BLaER1 (cell line): ENCODE measurements around the gene SEC14L5.
A peak's percentile ranks its signal among the peaks of the same experiment; 100 is the strongest.

ENCODE experiments used
- H3K27ac ChIP-seq: shearing (Covaris generic); formaldehyde crosslinking; 2 replicates; pipeline ENCODE4 v1.8.1; 2022
- H3K27me3 ChIP-seq: shearing (Covaris generic); formaldehyde crosslinking; 2 replicates; pipeline ENCODE4 v1.8.1; 2022
- H3K36me3 ChIP-seq: shearing (Covaris generic); formaldehyde crosslinking; 2 replicates; pipeline ENCODE4 v1.8.1; 2022
- H3K4me1 ChIP-seq: shearing (Covaris generic); formaldehyde crosslinking; 2 replicates; pipeline ENCODE4 v1.8.1; 2022
- H3K4me2 ChIP-seq: shearing (Covaris generic); formaldehyde crosslinking; 2 replicates; pipeline ENCODE4 v1.8.1; 2022
- H3K4me3 ChIP-seq: shearing (Covaris generic); formaldehyde crosslinking; 2 replicates; pipeline ENCODE4 v1.8.1; 2022
- H3K9ac ChIP-seq: shearing (Covaris generic); formaldehyde crosslinking; 2 replicates; pipeline ENCODE4 v1.8.1; 2022
- H3K9me3 ChIP-seq: shearing (Covaris generic); formaldehyde crosslinking; 2 replicates; pipeline ENCODE4 v1.8.1; 2022
- H4K20me1 ChIP-seq: shearing (Covaris generic); formaldehyde crosslinking; 2 replicates; pipeline ENCODE4 v1.8.1; 2022
- Cebpa-rat ChIP-seq: shearing (Covaris generic); IDR thresholded peaks from 2 replicates; pipeline ENCODE4 v1.8.1; 2022

SEC14L5 gene

GRCh38 chr16:5018793-5019192 is 60.7 kb downstream of the SEC14L5 start:
- H4K20me1 ChIP-seq = no peaks in the 10 kb centered on the region
- no peak overlapping the region for H3K9ac ChIP-seq
- H3K4me2 ChIP-seq = no peak overlapping the region
- H3K27me3 ChIP-seq = no peaks in the 10 kb centered on the region
- no peak overlapping the region for H3K4me3 ChIP-seq
- H3K9me3 ChIP-seq = no peaks in the 10 kb centered on the region
- peaks cover 13% of the 10 kb centered on the region for H3K4me1 ChIP-seq
- H3K27ac ChIP-seq = no peak overlapping the region
- TF ChIP-seq Cebpa-rat = no peak
- H3K36me3 ChIP-seq = no peaks in the 10 kb centered on the region

- Histone ChIP-seq H3K27ac (no peak overlapping the region), H3K9me3 (no peaks in the 10 kb centered on the region), H3K36me3 (no peaks in the 10 kb centered on the region), H3K4me1 (peaks cover 13% of the 10 kb centered on the region), H3K4me3 (no peak overlapping the region), H3K27me3 (no peaks in the 10 kb centered on the region), H3K4me2 (no peak overlapping the region), H4K20me1 (no peaks in the 10 kb centered on the region), H3K9ac (no peak overlapping the region)
- no peak for TF ChIP-seq Cebpa-rat
Observed at GRCh38 chr16:5019775-5020174, 61.6 kb downstream of the SEC14L5 start.

GRCh38 chr16:5020551-5020950 is 62.4 kb downstream of the SEC14L5 start:
- Histone ChIP-seq H3K4me3 (no peak overlapping the region), H3K36me3 (no peaks in the 10 kb centered on the region), H3K27ac (no peak overlapping the region), H4K20me1 (no peaks in the 10 kb centered on the region), H3K9me3 (no peaks in the 10 kb centered on the region), H3K4me2 (peak overlapping the region; percentile 65), H3K4me1 (peaks cover 13% of the 10 kb centered on the region), H3K27me3 (no peaks in the 10 kb centered on the region), H3K9ac (no peak overlapping the region)
- TF ChIP-seq Cebpa-rat = no peak

GRCh38 chr16:5022521-5022920 is 64.4 kb downstream of the SEC14L5 start:
- H3K36me3 ChIP-seq = peaks cover 3% of the 10 kb centered on the region; the same call in 1 of the 2 replicates
- TF ChIP-seq Cebpa-rat = no peak
- no peak overlapping the region for H3K4me2 ChIP-seq
- no peaks in the 10 kb centered on the region for H4K20me1 ChIP-seq
- H3K27ac ChIP-seq = no peak overlapping the region
- H3K9ac ChIP-seq = no peak overlapping the region
- H3K4me1 ChIP-seq = peaks cover 13% of the 10 kb centered on the region
- no peaks in the 10 kb centered on the region for H3K9me3 ChIP-seq
- no peak overlapping the region for H3K4me3 ChIP-seq
- H3K27me3 ChIP-seq = no peaks in the 10 kb centered on the region

GRCh38 chr16:5024632-5025031 is 66.5 kb downstream of the SEC14L5 start:
- Histone ChIP-seq H3K27ac (no peak overlapping the region), H3K36me3 (peaks cover 16% of the 10 kb centered on the region; the same call in 1 of the 2 replicates)
- TF ChIP-seq Cebpa-rat = no peak

GRCh38 chr16:5025171-5025632 is 67.1 kb downstream of the SEC14L5 start:
- no peaks in the 10 kb centered on the region for H3K9me3 ChIP-seq
- no peak overlapping the region for H3K9ac ChIP-seq
- H4K20me1 ChIP-seq = no peaks in the 10 kb centered on the region
- H3K4me2 ChIP-seq = no peak overlapping the region
- no peak for TF ChIP-seq Cebpa-rat
- peaks cover 20% of the 10 kb centered on the region for H3K36me3 ChIP-seq
- peaks cover 11% of the 10 kb centered on the region for H3K4me1 ChIP-seq
- no peaks in the 10 kb centered on the region for H3K27me3 ChIP-seq
- no peak overlapping the region for H3K4me3 ChIP-seq
- H3K27ac ChIP-seq = no peak overlapping the region

More at GRCh38 chr16:5024632-5025031, 66.5 kb downstream of the SEC14L5 start:
- no peaks in the 10 kb centered on the region for H3K9me3 ChIP-seq
- peaks cover 13% of the 10 kb centered on the region for H3K4me1 ChIP-seq
- H3K27me3 ChIP-seq = no peaks in the 10 kb centered on the region
- no peak overlapping the region for H3K9ac ChIP-seq
- H3K4me2 ChIP-seq = no peak overlapping the region
- H4K20me1 ChIP-seq = no peaks in the 10 kb centered on the region
- no peak overlapping the region for H3K4me3 ChIP-seq

GRCh38 chr16:5026664-5027063 is 68.5 kb downstream of the SEC14L5 start:
- H3K27ac ChIP-seq = no peak overlapping the region
- TF ChIP-seq Cebpa-rat = no peak

GRCh38 chr16:5027086-5027485 is 69.0 kb downstream of the SEC14L5 start:
- Histone ChIP-seq H3K27ac (no peak overlapping the region), H3K36me3 (peaks cover 24% of the 10 kb centered on the region), H3K27me3 (no peaks in the 10 kb centered on the region), H4K20me1 (no peaks in the 10 kb centered on the region), H3K4me3 (no peak overlapping the region), H3K9ac (no peak overlapping the region), H3K9me3 (no peaks in the 10 kb centered on the region), H3K4me1 (0 out of 2 replicates have a peak, but pooled peaks cover 5% of the 10 kb centered on the region), H3K4me2 (no peak overlapping the region)
- TF ChIP-seq Cebpa-rat = no peak

More at GRCh38 chr16:5026664-5027063, 68.5 kb downstream of the SEC14L5 start:
- Histone ChIP-seq H3K9ac (no peak overlapping the region), H3K9me3 (no peaks in the 10 kb centered on the region), H3K36me3 (peaks cover 24% of the 10 kb centered on the region), H3K4me1 (0 out of 2 replicates have a peak, but pooled peaks cover under 1% of the 10 kb centered on the region), H3K4me2 (no peak overlapping the region), H3K27me3 (no peaks in the 10 kb centered on the region), H4K20me1 (no peaks in the 10 kb centered on the region), H3K4me3 (no peak overlapping the region)

GRCh38 chr16:5027575-5028235 is 69.6 kb downstream of the SEC14L5 start:
- Histone ChIP-seq H3K4me2 (no peak overlapping the region), H3K4me1 (peaks cover 9% of the 10 kb centered on the region), H3K36me3 (peaks cover 24% of the 10 kb centered on the region), H3K9ac (no peak overlapping the region), H3K27ac (no peak overlapping the region), H3K9me3 (no peaks in the 10 kb centered on the region), H4K20me1 (no peaks in the 10 kb centered on the region), H3K27me3 (no peaks in the 10 kb centered on the region), H3K4me3 (no peak overlapping the region)
- TF ChIP-seq Cebpa-rat = no peak

- no peak overlapping the region for H3K27ac ChIP-seq
- H3K4me2 ChIP-seq = no peak overlapping the region
- H3K9me3 ChIP-seq = no peaks in the 10 kb centered on the region
- H3K27me3 ChIP-seq = no peaks in the 10 kb centered on the region
- peaks cover 24% of the 10 kb centered on the region for H3K36me3 ChIP-seq
- H3K4me3 ChIP-seq = no peak overlapping the region
- no peaks in the 10 kb centered on the region for H4K20me1 ChIP-seq
- H3K9ac ChIP-seq = no peak overlapping the region
- TF ChIP-seq Cebpa-rat = no peak
- H3K4me1 ChIP-seq = peaks cover 15% of the 10 kb centered on the region
Observed at GRCh38 chr16:5028950-5029475, 70.9 kb downstream of the SEC14L5 start.
